ENCODE measurements around the gene TWNK. TPM values are rescaled to one million over a fixed set of nuclear protein-coding genes. Genes with fewer than 3 reads are reported as not detected.
"Not testable (repeated sequence)": the region's sequence is repeated elsewhere in the genome, so short reads cannot be mapped to it uniquely, and the experiment has no call there.

TWNK gene
- polyA plus RNA-seq, 3 donors, result 14.3 to 17.9 (median 16.7) TPM

GRCh38 chr10:101028446-101029337 lies 41.3 kb downstream of the TWNK start:
- no peak for DNase-seq

GRCh38 chr10:101029520-101030295 lies 42.4 kb downstream of the TWNK start:
- DNase-seq, result no peak

GRCh38 chr10:101030496-101031127 lies 43.3 kb downstream of the TWNK start:
- no peak for DNase-seq

GRCh38 chr10:101031128-101031795 lies 43.9 kb downstream of the TWNK start, which contains the start of the genes PDZD7 and SFXN3:
Gene PDZD7, minus strand, starts transcription at chr10:101031129. Its CDS starts 910 bp downstream, at chr10:101030219.
Gene SFXN3, plus strand, starts transcription at chr10:101031234. Its CDS starts 3,461 bp downstream, at chr10:101034695.
- peak; percentile 90 for DNase-seq

- no peak for DNase-seq
Measured at GRCh38 chr10:101031796-101032636, 44.7 kb downstream of the TWNK start.

- no peak for DNase-seq
Measured at GRCh38 chr10:101032637-101033224, 45.4 kb downstream of the TWNK start.

GRCh38 chr10:101033276-101033675 lies 45.9 kb downstream of the TWNK start:
- no peak for DNase-seq

GRCh38 chr10:101034404-101034803 lies 47.1 kb downstream of the TWNK start:
- DNase-seq, result not testable (repeated sequence)

GRCh38 chr10:101035314-101035713 lies 48.0 kb downstream of the TWNK start:
- DNase-seq, result no peak

GRCh38 chr10:101035916-101036702 lies 48.8 kb downstream of the TWNK start:
- no peak for DNase-seq

- DNase-seq, result no peak
Measured at GRCh38 chr10:101036726-101037125, 49.4 kb downstream of the TWNK start.

GRCh38 chr10:101038484-101038883 lies 51.1 kb downstream of the TWNK start:
- DNase-seq, result no peak

GRCh38 chr10:101040061-101040460 lies 52.7 kb downstream of the TWNK start:
- DNase-seq, result no peak

GRCh38 chr10:101040851-101041250 lies 53.5 kb downstream of the TWNK start:
- no peak for DNase-seq

GRCh38 chr10:101041252-101041761 lies 54.0 kb downstream of the TWNK start:
- peak; percentile 88 for DNase-seq

- no peak for DNase-seq
Measured at GRCh38 chr10:101042118-101042517, 54.8 kb downstream of the TWNK start.

- DNase-seq, result peak; percentile 94
Measured at GRCh38 chr10:101042667-101043362, 55.5 kb downstream of the TWNK start.

- DNase-seq, result no peak
Measured at GRCh38 chr10:101043363-101043707, 56.0 kb downstream of the TWNK start.
